ENCODE data around the gene NAPA. TPM values are rescaled to one million over a fixed set of nuclear protein-coding genes. Genes with fewer than 3 reads are reported as not detected.
A peak's percentile ranks its signal among the peaks of the same experiment; 100 is the strongest.

The NAPA gene
- total and polyA plus RNA-seq, 7 donors, result 84.9 to 167 (median 97.4) TPM

DNA sequence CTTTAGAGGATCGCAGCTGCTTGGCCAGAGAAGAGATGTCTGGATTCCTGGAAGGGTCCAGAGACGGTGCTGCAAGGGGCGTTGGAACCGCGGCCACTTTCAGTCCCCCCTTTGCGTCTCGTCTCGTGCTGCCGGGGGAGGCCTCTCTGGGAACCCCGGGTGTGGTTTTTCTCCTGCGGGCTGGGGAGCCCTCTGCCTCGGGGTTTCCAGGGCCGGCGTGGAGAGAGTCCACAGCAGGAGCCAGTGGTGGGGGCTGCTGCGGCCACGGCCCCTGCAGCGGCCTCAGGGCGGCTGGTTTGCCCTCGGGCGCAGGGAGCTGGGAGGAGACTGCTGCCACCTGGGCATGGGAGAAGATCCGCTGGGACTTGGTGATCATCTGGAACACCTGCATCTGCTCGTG, 29.6 kb upstream of the NAPA start:
- 88 to 91% methylated on average over 22 of the region's 22 CpGs for whole genome bisulfite sequencing, 2 donors
- Histone ChIP-seq H3K36me3 (no peaks in the 10 kb centered on the region), H3K9me3 (no peaks in the 10 kb centered on the region), H3K4me3 (no peak overlapping the region), H3K27ac (peak overlapping the region in 1 of 4 donors; percentile 92), H3K27me3 (peaks cover 0 to 8% (median 3%) of the 10 kb centered on the region in 3 donors), H3K4me1 (peaks cover 0 to 50% (median 36%) of the 10 kb centered on the region in 4 donors)
- intact Hi-C loops (cut with DNase I), result no loop called here
- no peak for DNase-seq
- TF ChIP-seq POLR2AphosphoS5 (IDR thresholded peaks at IDR 0.05) (no peak), POLR2A (IDR thresholded peaks at IDR 0.05) (no peak)

DNA sequence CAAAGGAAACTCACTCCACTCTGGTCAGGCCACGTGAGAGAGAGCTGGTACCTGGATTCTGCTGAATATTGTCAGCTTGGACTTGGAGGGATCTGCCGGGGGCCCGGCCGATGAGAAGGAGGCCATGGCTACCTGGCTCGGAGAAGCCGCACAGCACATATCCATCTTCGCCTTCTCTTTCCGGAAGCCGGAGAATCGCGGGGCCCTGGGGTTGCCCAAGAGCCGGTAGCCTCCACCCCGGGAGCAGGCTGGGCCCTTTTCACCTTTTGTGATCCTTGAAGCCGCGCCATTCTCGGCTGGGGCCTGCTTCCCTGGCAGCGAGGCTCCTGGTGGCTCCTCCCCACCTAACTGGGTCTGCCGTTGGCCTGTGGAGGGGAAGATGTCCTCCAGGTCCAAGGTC, 29.2 kb upstream of the NAPA start:
- peaks cover 0 to 50% (median 37%) of the 10 kb centered on the region in 4 donors for H3K4me1 ChIP-seq
- TF ChIP-seq EP300 (IDR thresholded peaks at IDR 0.05) (no peak), POLR2A (IDR thresholded peaks at IDR 0.05) (no peak), POLR2AphosphoS5 (IDR thresholded peaks at IDR 0.05) (no peak)
- TF ChIP-seq, protein P1, sequence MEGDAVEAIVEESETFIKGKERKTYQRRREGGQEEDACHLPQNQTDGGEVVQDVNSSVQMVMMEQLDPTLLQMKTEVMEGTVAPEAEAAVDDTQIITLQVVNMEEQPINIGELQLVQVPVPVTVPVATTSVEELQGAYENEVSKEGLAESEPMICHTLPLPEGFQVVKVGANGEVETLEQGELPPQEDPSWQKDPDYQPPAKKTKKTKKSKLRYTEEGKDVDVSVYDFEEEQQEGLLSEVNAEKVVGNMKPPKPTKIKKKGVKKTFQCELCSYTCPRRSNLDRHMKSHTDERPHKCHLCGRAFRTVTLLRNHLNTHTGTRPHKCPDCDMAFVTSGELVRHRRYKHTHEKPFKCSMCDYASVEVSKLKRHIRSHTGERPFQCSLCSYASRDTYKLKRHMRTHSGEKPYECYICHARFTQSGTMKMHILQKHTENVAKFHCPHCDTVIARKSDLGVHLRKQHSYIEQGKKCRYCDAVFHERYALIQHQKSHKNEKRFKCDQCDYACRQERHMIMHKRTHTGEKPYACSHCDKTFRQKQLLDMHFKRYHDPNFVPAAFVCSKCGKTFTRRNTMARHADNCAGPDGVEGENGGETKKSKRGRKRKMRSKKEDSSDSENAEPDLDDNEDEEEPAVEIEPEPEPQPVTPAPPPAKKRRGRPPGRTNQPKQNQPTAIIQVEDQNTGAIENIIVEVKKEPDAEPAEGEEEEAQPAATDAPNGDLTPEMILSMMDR (IDR thresholded peaks at IDR 0.05), result no peak
- no peak for DNase-seq
- 91 to 95% methylated on average over 18 of the region's 18 CpGs for WGBS, 2 donors
- H3K27ac ChIP-seq, result peak overlapping the region in 2 of 4 donors; percentile 88 to 92
- intact Hi-C loops (cut with DNase I), result no loop called here
- no peak overlapping the region for H3K4me3 ChIP-seq
- peaks cover 0 to 8% (median 3%) of the 10 kb centered on the region in 3 donors for H3K27me3 ChIP-seq
- H3K9me3 ChIP-seq, result no peaks in the 10 kb centered on the region
- no peaks in the 10 kb centered on the region for H3K36me3 ChIP-seq

DNA sequence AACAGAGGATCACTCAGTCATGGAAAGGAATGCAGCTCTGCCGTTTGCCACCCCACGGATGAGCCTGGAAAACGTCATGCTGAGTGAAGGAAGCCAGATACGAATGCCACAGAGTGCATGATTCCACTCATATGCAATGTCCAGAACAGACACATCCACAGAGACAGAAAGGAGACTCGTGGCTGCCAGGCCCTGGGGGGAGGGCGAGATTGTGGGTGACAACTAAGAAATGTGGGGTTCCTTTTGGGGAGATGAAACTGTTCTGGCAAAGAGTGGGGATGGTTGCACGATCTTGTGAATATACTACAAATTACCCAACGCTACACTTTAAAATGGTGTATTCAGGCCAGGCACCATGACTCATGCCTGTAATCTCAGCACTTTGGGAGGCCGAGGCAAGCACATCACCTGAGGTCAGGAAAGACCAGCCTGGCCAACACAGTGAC, 27.2 kb upstream of the NAPA start:
- intact Hi-C loops (cut with DNase I), result loop anchor here (2.0 kb wide), 1 partner anchor 57 kb away; no protein-coding TSS in a partner anchor
- WGBS, 2 donors, result 80 to 86% methylated on average over 9 of the region's 9 CpGs
- H3K36me3 ChIP-seq, result no peaks in the 10 kb centered on the region
- H3K27me3 ChIP-seq, result peaks cover 0 to 8% (median 3%) of the 10 kb centered on the region in 3 donors
- peaks cover 0 to 50% (median 37%) of the 10 kb centered on the region in 4 donors for H3K4me1 ChIP-seq
- peak overlapping the region in 1 of 4 donors; percentile 9 for H3K4me3 ChIP-seq
- DNase-seq, result peak; percentile 86
- peak; percentile 58 to 91 (median 73) for TF ChIP-seq EP300 (IDR thresholded peaks at IDR 0.05)
- TF ChIP-seq, protein P1 (IDR thresholded peaks at IDR 0.05), result no peak
- peak; percentile 90 to 98 (median 95) for TF ChIP-seq POLR2AphosphoS5 (IDR thresholded peaks at IDR 0.05)
- TF ChIP-seq POLR2A (IDR thresholded peaks at IDR 0.05), result no peak
- H3K9me3 ChIP-seq, result no peaks in the 10 kb centered on the region
- peak overlapping the region; percentile 72 to 92 (median 88) for H3K27ac ChIP-seq

DNA sequence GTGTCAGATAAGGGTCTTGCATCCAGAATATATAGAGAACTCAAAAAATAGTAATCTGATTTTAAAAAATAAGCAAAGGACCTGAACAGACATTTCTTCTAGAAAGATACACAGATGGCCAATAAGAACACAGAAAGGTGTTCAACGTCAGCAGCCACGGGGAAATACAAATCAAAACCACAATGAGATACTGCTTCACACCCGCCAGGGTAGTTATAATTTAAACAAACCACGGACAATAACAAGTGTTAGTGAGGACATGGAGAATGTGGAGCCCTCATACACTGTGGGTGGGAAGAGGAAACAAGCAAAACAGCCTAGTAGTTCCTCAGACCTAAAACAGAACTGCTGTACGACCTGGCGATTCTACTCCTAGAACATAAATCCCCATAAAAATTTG, 26.7 kb upstream of the NAPA start:
- 32 to 33% methylated on average over 6 of the region's 6 CpGs for WGBS, 2 donors
- no peaks in the 10 kb centered on the region for H3K36me3 ChIP-seq
- H3K27me3 ChIP-seq, result peaks cover 0 to 8% (median 3%) of the 10 kb centered on the region in 3 donors
- H3K4me1 ChIP-seq, result peaks cover 0 to 50% (median 37%) of the 10 kb centered on the region in 4 donors
- peak overlapping the region; percentile 72 to 92 (median 88) for H3K27ac ChIP-seq
- TF ChIP-seq EP300 (IDR thresholded peaks at IDR 0.05) (peak in 3 of 4 donors; percentile 25 to 69 (median 50)), POLR2AphosphoS5 (IDR thresholded peaks at IDR 0.05) (peak in 2 of 4 donors; percentile 2 to 19), POLR2A (IDR thresholded peaks at IDR 0.05) (no peak)
- TF ChIP-seq, protein P1 (IDR thresholded peaks at IDR 0.05), result peak in 1 of 4 experiments; percentile 16
- peak overlapping the region in 1 of 4 donors; percentile 9 for H3K4me3 ChIP-seq
- no peak for DNase-seq
- no peaks in the 10 kb centered on the region for H3K9me3 ChIP-seq
- intact Hi-C loops (cut with DNase I), result no loop called here

DNA sequence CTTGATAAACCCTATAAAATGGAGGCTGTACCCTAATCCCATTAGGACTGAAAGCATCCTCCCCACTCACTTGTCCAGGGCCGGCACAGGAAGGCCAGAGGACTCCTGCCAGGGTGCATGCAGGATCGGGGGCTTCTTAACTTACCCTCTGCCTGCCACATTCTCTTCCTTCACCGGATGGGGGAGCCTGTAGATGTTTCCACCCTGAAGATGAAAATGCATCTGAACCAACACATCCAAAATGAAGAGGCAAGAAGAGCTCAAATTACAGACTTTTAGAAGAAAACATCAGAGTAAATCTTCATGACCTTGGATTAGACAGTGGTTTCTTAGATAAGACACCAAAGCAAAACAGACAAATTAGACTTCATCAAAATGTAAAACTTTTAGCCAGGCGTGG, 25.9 kb upstream of the NAPA start:
- peaks cover 0 to 8% (median 3%) of the 10 kb centered on the region in 3 donors for H3K27me3 ChIP-seq
- H3K9me3 ChIP-seq, result no peaks in the 10 kb centered on the region
- DNase-seq, result no peak
- WGBS, 2 donors, result 79 to 80% methylated on average over 4 of the region's 4 CpGs
- TF ChIP-seq EP300 (IDR thresholded peaks at IDR 0.05) (no peak), POLR2AphosphoS5 (IDR thresholded peaks at IDR 0.05) (no peak), POLR2A (IDR thresholded peaks at IDR 0.05) (no peak)
- TF ChIP-seq, protein P1 (IDR thresholded peaks at IDR 0.05), result peak in 3 of 4 experiments; percentile 9 to 29 (median 25)
- no peaks in the 10 kb centered on the region for H3K36me3 ChIP-seq
- no peak overlapping the region for H3K4me3 ChIP-seq
- intact Hi-C loops (cut with DNase I), result no loop called here
- H3K27ac ChIP-seq, result peak overlapping the region in 3 of 4 donors; percentile 88 to 92 (median 89)
- peaks cover 0 to 49% (median 37%) of the 10 kb centered on the region in 4 donors for H3K4me1 ChIP-seq

Measured in sigmoid colon (tissue), 7 donors.